ENCODE results near the gene NANOGP8. TPM values are rescaled to one million over a fixed set of nuclear protein-coding genes. Genes with fewer than 3 reads are reported as not detected.
"Not testable (repeated sequence)": the region's sequence is repeated elsewhere in the genome, so short reads cannot be mapped to it uniquely, and the experiment has no call there.

NANOGP8 gene, protein sequence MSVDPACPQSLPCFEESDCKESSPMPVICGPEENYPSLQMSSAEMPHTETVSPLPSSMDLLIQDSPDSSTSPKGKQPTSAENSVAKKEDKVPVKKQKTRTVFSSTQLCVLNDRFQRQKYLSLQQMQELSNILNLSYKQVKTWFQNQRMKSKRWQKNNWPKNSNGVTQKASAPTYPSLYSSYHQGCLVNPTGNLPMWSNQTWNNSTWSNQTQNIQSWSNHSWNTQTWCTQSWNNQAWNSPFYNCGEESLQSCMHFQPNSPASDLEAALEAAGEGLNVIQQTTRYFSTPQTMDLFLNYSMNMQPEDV
- total RNA-seq (2022) (0.75 TPM in 1 of 2 replicates, not detected in the other), Bru-seq, nascent RNA (percentile 49 among the genes with signal in this experiment), BruChase-seq, experiment 1, labeled RNA remaining after a 6-hour chase (percentile 48 among the genes with signal in this experiment), BruChase-seq, experiment 2, labeled RNA remaining after a 2-hour chase (percentile 66 among the genes with signal in this experiment)
- long read RNA-seq, result 0 reads

DNA sequence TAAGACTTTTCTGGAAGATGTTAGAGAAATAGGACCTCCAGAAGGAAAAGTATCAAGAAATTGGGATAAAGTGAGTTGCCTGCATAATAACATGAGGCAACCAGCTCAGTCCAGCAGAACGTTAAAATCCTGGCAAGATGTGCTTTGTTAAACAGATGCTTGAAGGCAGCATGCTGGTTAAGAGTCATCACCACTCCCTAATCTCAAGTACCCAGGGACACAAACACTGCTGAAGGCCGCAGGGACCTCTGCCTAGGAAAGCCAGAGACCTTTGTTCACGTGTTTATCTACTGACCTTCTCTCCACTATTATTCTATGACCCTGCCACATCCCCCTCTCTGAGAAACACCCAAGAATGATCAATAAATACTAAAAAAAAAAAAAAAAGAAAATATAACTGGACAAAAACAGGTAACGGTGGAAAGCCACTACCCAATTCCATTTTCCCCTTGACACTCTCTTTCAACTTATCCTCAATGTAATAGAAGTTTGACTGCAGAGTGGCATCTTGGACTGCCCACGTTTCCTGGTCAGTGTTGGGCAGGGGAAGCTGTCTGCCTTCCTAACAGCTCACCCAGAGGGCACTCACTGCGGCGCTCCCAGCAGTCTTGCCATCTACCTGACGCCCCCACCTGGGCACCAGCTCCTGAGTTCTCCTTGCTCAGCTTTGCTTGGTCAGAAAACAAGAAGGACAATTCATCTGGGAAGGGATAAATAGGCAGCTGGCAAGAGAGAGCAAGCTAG is at the start of gene NANOGP8:
NANOGP8 (minus strand) TSS at position 120 of the 744 bp plus-strand sequence. CDS start 185 bp downstream, outside the sequence.
- H3K36me3 Mint-ChIP-seq (ENCODE audit: insufficient read depth, unreplicated experiment); intact Hi-C loops (cut with micrococcal nuclease); H3K9me3 Mint-ChIP-seq (ENCODE audit: unreplicated experiment); BruUV-seq (replicated peaks); POLR2A ChIA-PET; DNase-seq (ENCODE audit: unreplicated experiment); H3K27ac Mint-ChIP-seq (ENCODE audit: low read depth, unreplicated experiment); H3K27me3 Mint-ChIP-seq (ENCODE audit: insufficient read depth, unreplicated experiment); H3K4me3 Mint-ChIP-seq (ENCODE audit: unreplicated experiment); H3K4me1 Mint-ChIP-seq (ENCODE audit: insufficient read depth, unreplicated experiment): not testable (repeated sequence)
- CTCF ChIA-PET, result interaction anchor here (0.7 kb wide), 1 partner anchor 1010 kb away, joined by 3 read pairs; no protein-coding TSS in a partner anchor

DNA sequence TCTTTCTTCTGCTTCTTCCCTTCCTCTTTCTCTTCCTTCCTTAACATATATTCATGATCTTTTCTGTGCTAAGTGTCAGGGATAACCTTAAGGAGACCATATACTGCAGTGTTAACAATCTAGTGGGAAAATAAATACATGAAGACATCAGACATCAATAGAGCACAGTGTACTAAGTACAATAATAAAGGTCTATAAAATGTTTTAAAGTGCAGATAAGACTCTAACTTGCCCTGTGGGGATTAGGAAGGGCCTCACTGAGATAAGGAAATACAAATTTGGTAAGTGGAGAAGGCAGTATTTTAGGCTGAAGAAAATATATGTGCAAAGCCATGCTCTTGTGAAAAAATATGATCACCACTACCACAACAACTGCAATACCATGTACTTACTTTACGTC is 49.2 kb upstream of the NANOGP8 start:
- intact Hi-C loops (cut with micrococcal nuclease), result no loop called here
- ChIA-PET POLR2A (interaction anchor here (1.1 kb wide), 1 partner anchor 19 kb away, joined by 3 read pairs; no protein-coding TSS in a partner anchor), CTCF (interaction anchor here (0.6 kb wide), 1 partner anchor 64 kb away, joined by 3 read pairs; no protein-coding TSS in a partner anchor)
- Mint-ChIP-seq H3K4me3 (ENCODE audit: unreplicated experiment) (no peak overlapping the region), H3K27me3 (ENCODE audit: insufficient read depth, unreplicated experiment) (no peaks in the 10 kb centered on the region), H3K9me3 (ENCODE audit: unreplicated experiment) (peaks cover 7% of the 10 kb centered on the region), H3K4me1 (ENCODE audit: insufficient read depth, unreplicated experiment) (no peaks in the 10 kb centered on the region), H3K27ac (ENCODE audit: low read depth, unreplicated experiment) (no peak overlapping the region), H3K36me3 (ENCODE audit: insufficient read depth, unreplicated experiment) (no peaks in the 10 kb centered on the region)
- no TSS peak for BruUV-seq (replicated peaks)
- DNase-seq (ENCODE audit: unreplicated experiment), result no peak
- TF ChIP-seq, protein P1, sequence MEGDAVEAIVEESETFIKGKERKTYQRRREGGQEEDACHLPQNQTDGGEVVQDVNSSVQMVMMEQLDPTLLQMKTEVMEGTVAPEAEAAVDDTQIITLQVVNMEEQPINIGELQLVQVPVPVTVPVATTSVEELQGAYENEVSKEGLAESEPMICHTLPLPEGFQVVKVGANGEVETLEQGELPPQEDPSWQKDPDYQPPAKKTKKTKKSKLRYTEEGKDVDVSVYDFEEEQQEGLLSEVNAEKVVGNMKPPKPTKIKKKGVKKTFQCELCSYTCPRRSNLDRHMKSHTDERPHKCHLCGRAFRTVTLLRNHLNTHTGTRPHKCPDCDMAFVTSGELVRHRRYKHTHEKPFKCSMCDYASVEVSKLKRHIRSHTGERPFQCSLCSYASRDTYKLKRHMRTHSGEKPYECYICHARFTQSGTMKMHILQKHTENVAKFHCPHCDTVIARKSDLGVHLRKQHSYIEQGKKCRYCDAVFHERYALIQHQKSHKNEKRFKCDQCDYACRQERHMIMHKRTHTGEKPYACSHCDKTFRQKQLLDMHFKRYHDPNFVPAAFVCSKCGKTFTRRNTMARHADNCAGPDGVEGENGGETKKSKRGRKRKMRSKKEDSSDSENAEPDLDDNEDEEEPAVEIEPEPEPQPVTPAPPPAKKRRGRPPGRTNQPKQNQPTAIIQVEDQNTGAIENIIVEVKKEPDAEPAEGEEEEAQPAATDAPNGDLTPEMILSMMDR (IDR thresholded peaks at IDR 0.05; ENCODE audit: unreplicated experiment), result no peak

DNA sequence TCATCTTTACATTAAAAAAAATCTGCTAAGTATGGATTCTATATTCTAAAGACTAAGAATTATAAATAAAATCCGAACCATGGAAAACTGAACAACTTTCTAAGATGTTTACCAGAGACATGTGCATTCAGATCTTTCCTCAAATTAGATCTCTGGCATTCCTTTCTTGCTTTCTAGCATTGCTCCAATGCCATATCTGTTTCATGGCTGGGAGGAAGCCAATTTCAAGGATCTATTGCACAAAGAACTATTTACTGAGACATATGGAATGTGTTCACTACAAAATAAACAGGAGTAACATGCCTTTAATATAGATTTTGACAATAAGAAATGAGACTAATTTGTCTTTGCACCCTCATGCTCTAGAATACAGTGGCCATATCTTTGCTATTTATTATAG is 45.1 kb upstream of the NANOGP8 start:
- DNase-seq (ENCODE audit: unreplicated experiment), result no peak
- no peaks in the 10 kb centered on the region for H3K36me3 Mint-ChIP-seq (ENCODE audit: insufficient read depth, unreplicated experiment)
- TF ChIP-seq, protein P1 (IDR thresholded peaks at IDR 0.05; ENCODE audit: unreplicated experiment), result no peak
- intact Hi-C loops (cut with micrococcal nuclease), result no loop called here
- H3K27ac Mint-ChIP-seq (ENCODE audit: low read depth, unreplicated experiment), result no peak overlapping the region
- peaks cover 18% of the 10 kb centered on the region for H3K9me3 Mint-ChIP-seq (ENCODE audit: unreplicated experiment)
- no TSS peak for BruUV-seq (replicated peaks)
- no peak overlapping the region for H3K4me3 Mint-ChIP-seq (ENCODE audit: unreplicated experiment)
- no peaks in the 10 kb centered on the region for H3K4me1 Mint-ChIP-seq (ENCODE audit: insufficient read depth, unreplicated experiment)
- no peaks in the 10 kb centered on the region for H3K27me3 Mint-ChIP-seq (ENCODE audit: insufficient read depth, unreplicated experiment)
- POLR2A ChIA-PET, result no interaction called here
- CTCF ChIA-PET, result no interaction called here

DNA sequence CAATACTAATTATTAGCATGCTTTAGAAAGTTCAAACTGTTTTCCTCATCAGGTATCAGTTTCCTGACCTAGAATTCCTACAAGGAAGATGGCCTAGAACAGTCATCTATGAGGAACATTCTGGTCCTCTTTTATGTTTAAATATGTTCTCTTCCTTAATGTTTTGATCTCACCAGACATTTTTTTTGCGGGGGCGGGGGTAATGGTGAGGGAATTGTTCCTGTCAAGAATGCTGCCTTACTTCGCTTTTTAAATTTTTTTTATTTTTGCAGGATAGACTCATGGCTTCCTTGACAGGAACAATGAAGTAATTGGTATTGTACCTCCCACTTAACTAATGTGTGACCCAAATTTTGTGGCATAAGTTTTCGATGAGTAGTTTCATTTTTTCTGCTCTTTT is 44.3 kb upstream of the NANOGP8 start:
- no TSS peak for BruUV-seq (replicated peaks)
- Mint-ChIP-seq H3K4me3 (ENCODE audit: unreplicated experiment) (no peak overlapping the region), H3K9me3 (ENCODE audit: unreplicated experiment) (peaks cover 18% of the 10 kb centered on the region), H3K36me3 (ENCODE audit: insufficient read depth, unreplicated experiment) (no peaks in the 10 kb centered on the region), H3K27me3 (ENCODE audit: insufficient read depth, unreplicated experiment) (no peaks in the 10 kb centered on the region), H3K4me1 (ENCODE audit: insufficient read depth, unreplicated experiment) (no peaks in the 10 kb centered on the region), H3K27ac (ENCODE audit: low read depth, unreplicated experiment) (no peak overlapping the region)
- TF ChIP-seq, protein P1 (IDR thresholded peaks at IDR 0.05; ENCODE audit: unreplicated experiment), result no peak
- CTCF ChIA-PET, result interaction anchor here (0.6 kb wide), 1 partner anchor 386 kb away, joined by 3 read pairs; no protein-coding TSS in a partner anchor
- DNase-seq (ENCODE audit: unreplicated experiment), result no peak
- intact Hi-C loops (cut with micrococcal nuclease), result no loop called here
- POLR2A ChIA-PET, result no interaction called here

Measured in MCF 10A (cell line).